ENCODE measurements around the gene ZFYVE1.
"Not testable (repeated sequence)": the region's sequence is repeated elsewhere in the genome, so short reads cannot be mapped to it uniquely, and the experiment has no call there.

Gene ZFYVE1

GRCh38 chr14:73008501-73008900 lies 18.4 kb downstream of the ZFYVE1 start:
- TF ChIP-seq, protein P1, sequence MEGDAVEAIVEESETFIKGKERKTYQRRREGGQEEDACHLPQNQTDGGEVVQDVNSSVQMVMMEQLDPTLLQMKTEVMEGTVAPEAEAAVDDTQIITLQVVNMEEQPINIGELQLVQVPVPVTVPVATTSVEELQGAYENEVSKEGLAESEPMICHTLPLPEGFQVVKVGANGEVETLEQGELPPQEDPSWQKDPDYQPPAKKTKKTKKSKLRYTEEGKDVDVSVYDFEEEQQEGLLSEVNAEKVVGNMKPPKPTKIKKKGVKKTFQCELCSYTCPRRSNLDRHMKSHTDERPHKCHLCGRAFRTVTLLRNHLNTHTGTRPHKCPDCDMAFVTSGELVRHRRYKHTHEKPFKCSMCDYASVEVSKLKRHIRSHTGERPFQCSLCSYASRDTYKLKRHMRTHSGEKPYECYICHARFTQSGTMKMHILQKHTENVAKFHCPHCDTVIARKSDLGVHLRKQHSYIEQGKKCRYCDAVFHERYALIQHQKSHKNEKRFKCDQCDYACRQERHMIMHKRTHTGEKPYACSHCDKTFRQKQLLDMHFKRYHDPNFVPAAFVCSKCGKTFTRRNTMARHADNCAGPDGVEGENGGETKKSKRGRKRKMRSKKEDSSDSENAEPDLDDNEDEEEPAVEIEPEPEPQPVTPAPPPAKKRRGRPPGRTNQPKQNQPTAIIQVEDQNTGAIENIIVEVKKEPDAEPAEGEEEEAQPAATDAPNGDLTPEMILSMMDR (IDR thresholded peaks at IDR 0.05) = no peak
- Histone ChIP-seq H3K27me3 (no peaks in the 10 kb centered on the region), H3K4me3 (ENCODE audit: low read depth in 1 of 2, low read length in 1 of 2) (no peak overlapping the region), H3K9me3 (no peaks in the 10 kb centered on the region), H3K36me3 (peaks cover 44% of the 10 kb centered on the region), H3K27ac (no peak overlapping the region), H3K4me1 (ENCODE audit: control insufficient read depth in 1 of 2, insufficient read depth in 1 of 2, low read depth in 1 of 2, low read length in 1 of 2) (peaks cover 3 to 10% of the 10 kb centered on the region in 2 experiments)

- H3K36me3 ChIP-seq = peaks cover 44% of the 10 kb centered on the region
These were observed 19.1 kb downstream of the ZFYVE1 start for GRCh38 chr14:73007835-73008234.

GRCh38 chr14:73004641-73005040 lies 22.3 kb downstream of the ZFYVE1 start:
- not testable (repeated sequence) for H3K4me3 ChIP-seq (ENCODE audit: low read depth in 1 of 2, low read length in 1 of 2); H3K27me3 ChIP-seq; H3K27ac ChIP-seq; H3K9me3 ChIP-seq
- Histone ChIP-seq H3K4me1 (ENCODE audit: control insufficient read depth in 1 of 2, insufficient read depth in 1 of 2, low read depth in 1 of 2, low read length in 1 of 2) (peaks cover 3 to 10% of the 10 kb centered on the region in 2 experiments), H3K36me3 (peaks cover 46% of the 10 kb centered on the region)

More at GRCh38 chr14:73007835-73008234, 19.1 kb downstream of the ZFYVE1 start:
- TF ChIP-seq, protein P1 (IDR thresholded peaks at IDR 0.05) = no peak
- Histone ChIP-seq H3K4me3 (ENCODE audit: low read depth in 1 of 2, low read length in 1 of 2) (no peak overlapping the region), H3K4me1 (ENCODE audit: control insufficient read depth in 1 of 2, insufficient read depth in 1 of 2, low read depth in 1 of 2, low read length in 1 of 2) (peaks cover 3 to 10% of the 10 kb centered on the region in 2 experiments), H3K27me3 (no peaks in the 10 kb centered on the region), H3K9me3 (no peaks in the 10 kb centered on the region), H3K27ac (no peak overlapping the region)

DNA sequence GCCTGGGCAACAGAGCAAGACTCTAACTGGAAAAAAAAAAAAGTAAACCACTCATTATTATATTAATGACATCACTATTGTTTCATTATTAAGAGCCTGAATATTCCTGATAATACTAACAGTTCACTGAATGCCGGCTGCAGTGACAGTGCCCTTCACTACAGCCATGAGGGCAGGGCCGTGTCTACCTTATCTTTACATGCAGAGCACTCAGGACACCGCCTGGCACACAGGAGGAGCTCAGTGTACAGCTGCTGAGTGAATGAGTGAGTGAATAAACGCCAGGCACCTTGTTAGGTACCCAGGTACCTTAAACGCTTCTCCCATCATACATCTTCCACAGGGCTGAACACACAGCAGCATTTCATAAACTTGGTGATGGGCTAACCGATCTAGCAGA lies 23.2 kb downstream of the ZFYVE1 start:
- no peak overlapping the region for H3K27ac ChIP-seq
- peaks cover 3 to 10% of the 10 kb centered on the region in 2 experiments for H3K4me1 ChIP-seq (ENCODE audit: control insufficient read depth in 1 of 2, insufficient read depth in 1 of 2, low read depth in 1 of 2, low read length in 1 of 2)
- peaks cover 44% of the 10 kb centered on the region for H3K36me3 ChIP-seq
- no peaks in the 10 kb centered on the region for H3K27me3 ChIP-seq
- H3K4me3 ChIP-seq (ENCODE audit: low read depth in 1 of 2, low read length in 1 of 2) = no peak overlapping the region
- H3K9me3 ChIP-seq = no peaks in the 10 kb centered on the region
- TF ChIP-seq, protein P1 (IDR thresholded peaks at IDR 0.05) = no peak

GRCh38 chr14:73000073-73000472 lies 26.8 kb downstream of the ZFYVE1 start:
- Histone ChIP-seq H3K4me1 (ENCODE audit: control insufficient read depth in 1 of 2, insufficient read depth in 1 of 2, low read depth in 1 of 2, low read length in 1 of 2) (no peaks in the 10 kb centered on the region), H3K4me3 (ENCODE audit: low read depth in 1 of 2, low read length in 1 of 2) (no peak overlapping the region), H3K36me3 (peaks cover 66% of the 10 kb centered on the region), H3K9me3 (no peaks in the 10 kb centered on the region), H3K27me3 (no peaks in the 10 kb centered on the region), H3K27ac (no peak overlapping the region)
- TF ChIP-seq, protein P1 (IDR thresholded peaks at IDR 0.05) = no peak

GRCh38 chr14:72999316-72999715 lies 27.6 kb downstream of the ZFYVE1 start:
- H3K4me3 ChIP-seq (ENCODE audit: low read depth in 1 of 2, low read length in 1 of 2) = no peak overlapping the region
- TF ChIP-seq, protein P1 (IDR thresholded peaks at IDR 0.05) = no peak
- H3K9me3 ChIP-seq = no peaks in the 10 kb centered on the region
- no peaks in the 10 kb centered on the region for H3K27me3 ChIP-seq
- H3K4me1 ChIP-seq (ENCODE audit: control insufficient read depth in 1 of 2, insufficient read depth in 1 of 2, low read depth in 1 of 2, low read length in 1 of 2) = no peaks in the 10 kb centered on the region
- peaks cover 68% of the 10 kb centered on the region for H3K36me3 ChIP-seq
- H3K27ac ChIP-seq = no peak overlapping the region

All from neutrophil (primary cell).